Mammary microvascular endothelial cell (primary cell): ENCODE measurements around the gene DIPK1B. TPM values are rescaled to one million over a fixed set of nuclear protein-coding genes. Genes with fewer than 3 reads are reported as not detected.

ENCODE experiments used
- total RNA-seq: library from RNA; depleted of rRNA; stranded (reverse); fragments of >200 nt; gene quantifications from 2 replicates; pipeline ENCODE4 v1.2.3, GENCODE V29; 2015

DIPK1B gene
- 151 and 161 TPM in 2 replicates for total RNA-seq

DNA sequence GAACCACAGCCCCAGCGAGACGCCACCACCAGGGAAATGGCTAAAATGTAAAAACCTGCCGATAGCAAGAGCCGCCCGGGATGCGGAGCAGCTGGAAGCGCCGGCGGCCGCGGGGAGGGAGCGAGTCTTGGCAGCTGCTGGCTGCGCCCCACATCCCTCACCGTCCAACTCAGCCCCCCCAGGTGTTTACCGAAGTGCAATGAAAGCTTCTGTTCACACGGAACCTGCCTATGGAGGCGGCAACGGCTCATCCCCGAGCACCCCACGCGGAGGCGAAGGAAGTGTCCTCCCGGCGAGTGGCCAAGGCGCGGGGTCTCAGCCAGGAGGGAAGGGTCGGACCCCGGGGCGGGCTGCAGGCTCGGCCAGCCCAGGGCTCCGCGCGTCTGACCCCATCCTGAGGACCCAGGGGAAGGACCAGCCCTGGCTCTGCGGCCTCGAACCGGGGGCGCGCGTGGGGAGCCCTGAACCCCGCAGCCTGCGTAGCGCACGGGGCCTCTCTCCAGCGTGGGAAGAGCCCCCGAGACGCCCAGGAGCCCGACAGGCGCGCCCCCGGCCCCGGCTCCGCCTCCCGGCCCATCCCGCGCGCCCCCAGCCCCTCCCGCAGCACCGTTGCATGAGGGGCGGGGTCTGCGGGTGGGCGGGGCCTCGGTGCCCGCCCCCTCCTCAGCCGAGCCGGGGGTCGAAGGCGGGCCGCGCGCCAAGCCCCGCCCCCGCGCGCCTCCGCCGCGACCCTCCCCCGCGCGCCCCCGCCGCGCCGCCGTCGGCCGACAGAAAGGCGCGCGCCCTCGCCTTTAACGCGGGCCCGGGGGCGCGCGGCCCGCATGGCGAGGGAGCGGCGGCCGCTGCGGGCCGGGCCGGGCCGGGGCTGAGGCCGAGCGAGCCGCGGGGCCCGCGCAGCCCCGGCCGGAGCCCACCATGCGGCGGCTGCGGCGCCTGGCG lies at the start of gene DIPK1B:
Gene DIPK1B (plus strand): TSS at position 822 of the 939 bp plus-strand sequence. CDS start 94 bp downstream, at position 916.

DNA sequence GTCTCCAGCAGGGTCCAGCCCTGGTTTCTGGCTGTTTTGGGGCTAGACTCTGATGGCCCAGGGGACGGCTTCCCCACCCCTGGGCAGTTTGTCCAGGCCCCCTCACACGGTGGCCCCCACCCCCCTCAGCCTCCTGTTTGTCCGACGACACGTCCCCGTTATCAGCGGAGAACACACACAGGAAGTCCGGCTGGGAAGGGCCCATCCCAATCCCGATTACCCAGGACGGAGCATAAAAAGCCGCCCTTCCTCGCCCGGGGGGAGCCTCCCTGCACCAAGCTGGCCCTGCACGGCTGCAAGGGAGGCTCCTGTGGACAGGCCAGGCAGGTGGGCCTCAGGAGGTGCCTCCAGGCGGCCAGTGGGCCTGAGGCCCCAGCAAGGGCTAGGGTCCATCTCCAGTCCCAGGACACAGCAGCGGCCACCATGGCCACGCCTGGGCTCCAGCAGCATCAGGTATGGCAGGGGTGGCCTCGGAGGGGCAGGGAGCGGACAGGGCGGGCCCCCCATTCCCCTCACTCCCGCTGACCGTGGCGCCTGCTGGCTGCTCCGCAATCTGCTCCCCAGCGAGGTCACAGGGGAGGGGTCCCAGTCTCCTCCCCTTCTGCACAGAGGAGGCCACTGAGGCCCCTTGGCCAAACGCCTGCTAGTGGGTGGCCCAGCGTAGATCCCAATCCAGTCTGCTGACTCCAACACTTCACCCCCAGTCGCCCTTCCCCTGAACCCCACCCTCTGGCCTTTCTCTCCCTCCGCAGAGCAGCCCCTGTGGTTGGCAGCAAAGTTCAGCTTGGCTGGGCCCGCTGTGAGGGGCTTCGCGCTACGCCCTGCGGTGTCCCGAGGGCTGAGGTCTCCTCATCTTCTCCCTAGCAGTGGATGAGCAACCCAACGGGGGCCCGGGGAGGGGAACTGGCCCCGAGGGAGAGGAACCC lies 49.5 kb upstream of the DIPK1B start, which contains the start of gene EGFL7:
Gene EGFL7 (plus strand): TSS at position 261 of the 926 bp plus-strand sequence. CDS start 5,367 bp downstream, outside the sequence.

DNA sequence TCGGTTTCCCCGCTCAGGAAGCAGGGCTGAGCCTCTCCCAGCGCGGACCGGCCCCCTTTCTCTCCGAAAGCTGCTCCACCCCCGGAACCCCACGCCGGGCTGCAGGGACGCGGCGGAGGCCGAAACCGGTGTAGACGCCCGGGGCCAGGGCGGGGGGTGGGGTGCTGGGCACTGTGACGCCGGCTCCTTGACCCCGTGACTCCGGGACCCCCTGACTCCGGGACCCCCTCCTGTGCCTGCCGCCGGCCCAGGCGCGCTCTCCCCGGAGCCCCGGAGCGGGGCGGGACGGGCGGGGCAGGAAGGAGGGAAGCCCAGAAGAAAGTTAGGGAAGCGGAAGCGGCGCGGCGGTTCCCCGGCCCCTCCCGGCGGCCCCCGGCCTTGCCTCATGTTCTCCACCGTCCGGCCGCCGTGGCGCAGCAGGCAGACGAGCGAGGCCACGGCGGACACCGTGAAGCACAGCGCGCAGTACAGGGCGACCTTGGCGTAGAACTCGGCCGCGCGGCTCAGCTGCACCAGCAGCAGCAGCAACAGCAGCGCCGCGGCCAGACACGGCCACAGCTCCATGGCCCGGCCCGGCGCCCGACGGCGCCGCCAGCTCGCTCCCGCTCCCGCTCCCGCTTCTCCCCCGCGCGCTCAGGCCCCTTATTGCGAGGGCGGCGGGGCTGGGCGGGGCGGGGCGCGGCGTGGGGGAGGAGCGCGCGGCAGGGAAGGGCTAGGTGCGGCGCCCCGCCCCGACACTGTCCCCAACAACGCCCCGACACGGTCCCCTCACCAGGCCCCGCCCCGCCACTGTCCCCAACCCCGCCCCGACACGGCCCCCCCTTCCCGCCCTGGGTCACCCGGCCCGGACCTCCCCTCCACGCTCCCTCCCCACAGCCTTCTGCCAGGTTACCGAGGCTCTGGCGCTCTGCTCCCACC lies 25.3 kb upstream of the DIPK1B start, which contains the start of gene AGPAT2:
Gene AGPAT2 (minus strand): TSS at position 664 of the 918 bp plus-strand sequence. CDS start 100 bp downstream, at position 564.

DNA sequence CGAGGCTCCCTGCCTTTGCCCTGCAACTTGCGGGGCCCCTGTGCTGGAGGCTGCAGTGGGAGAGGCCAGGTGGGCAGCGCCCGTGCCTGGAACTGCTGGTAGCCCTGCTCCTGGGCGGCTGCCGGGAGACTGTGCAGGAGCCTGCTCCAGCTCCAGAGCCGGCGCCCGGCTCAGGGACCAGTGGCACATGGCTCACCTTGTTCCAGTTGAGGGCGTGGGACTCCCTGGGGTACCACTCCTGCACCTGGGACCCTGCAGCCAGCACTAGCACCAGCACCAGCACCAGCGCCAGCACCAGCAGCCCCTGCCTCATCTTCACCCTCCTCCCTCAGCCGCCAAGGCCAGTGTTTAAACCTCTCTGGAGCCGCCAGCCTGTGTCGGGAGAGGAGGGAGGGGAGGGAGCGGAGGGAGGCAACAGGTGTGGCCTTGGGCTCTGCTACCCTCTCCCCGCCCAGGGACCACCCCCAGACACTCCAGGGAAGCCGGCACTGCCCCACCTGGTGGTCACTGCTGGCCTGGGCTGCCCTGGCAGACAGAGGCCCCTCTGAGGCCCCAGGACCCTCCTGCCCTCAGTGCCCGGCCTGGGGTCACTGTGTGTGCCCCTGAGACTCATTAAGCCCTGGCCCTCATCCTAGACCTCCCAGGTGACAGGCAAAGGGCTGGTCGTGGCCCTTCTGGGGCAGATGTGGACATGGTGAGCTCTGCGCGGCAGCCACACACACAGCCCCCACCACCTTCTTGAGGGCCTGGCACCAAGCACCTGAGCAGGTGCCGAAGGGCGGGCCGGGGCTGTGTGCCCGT lies 30.4 kb downstream of the DIPK1B start, which contains the start of gene LCN10:
Gene LCN10 (minus strand): TSS at position 350 of the 801 bp plus-strand sequence. CDS start 37 bp downstream, at position 313.

DNA sequence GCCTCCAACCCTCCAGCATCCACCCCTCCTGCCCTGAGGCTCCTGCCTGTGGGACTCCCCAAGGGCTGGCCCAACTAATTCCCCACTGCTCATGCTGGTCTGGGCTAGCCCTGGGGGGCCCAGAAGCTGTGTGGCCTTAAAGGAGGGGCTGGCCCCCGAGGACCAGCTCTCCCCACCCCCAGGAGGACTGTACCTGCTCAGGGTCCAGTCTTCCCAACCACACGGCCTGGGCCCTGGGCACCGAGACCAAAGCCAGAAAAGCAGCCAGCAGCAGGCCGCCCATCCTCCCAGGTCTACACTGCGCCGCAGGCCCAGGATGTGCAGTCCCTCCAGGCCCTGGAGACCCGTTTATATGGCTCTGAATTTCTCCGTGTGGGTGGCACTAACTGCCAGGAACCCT lies 35.8 kb downstream of the DIPK1B start, which contains the start of gene LCN6:
Gene LCN6 (minus strand): TSS at position 325 of the 400 bp plus-strand sequence. CDS start 42 bp downstream, at position 283.

DNA sequence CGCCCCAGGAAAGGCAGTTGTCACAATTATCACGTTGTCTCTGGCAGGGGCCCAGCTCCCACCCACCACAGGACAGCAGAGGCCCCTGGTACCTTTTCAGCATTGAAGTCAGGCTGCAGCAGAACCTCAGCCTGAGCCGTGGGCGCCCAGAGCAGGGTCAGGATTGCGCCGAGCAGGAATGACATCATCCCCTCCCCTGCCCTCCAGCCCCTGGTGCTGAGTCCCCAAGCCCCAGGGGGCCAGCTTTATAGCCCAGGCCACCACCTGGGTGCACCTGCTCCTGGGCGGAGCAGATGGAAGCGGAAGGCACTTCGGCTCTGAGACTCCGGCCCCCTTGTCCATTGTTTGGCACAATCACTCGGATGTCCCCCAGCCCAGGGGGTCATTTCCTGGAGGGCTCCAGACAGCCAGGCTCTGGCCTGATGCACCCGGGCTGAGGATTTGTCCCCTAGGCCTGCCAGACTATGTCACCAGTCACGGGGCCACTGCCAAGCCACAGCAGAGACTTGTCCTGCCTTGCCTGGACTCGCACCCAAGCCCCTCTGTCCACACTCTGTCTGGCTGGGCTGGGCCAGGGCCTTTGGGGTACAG lies 52.0 kb downstream of the DIPK1B start, which contains the start of gene LCN15:
Gene LCN15 (minus strand): TSS at position 218 of the 591 bp plus-strand sequence. CDS start 30 bp downstream, at position 188.

Other genes starting within 250 kb of the DIPK1B start
- 36.9 and 37.8 TPM in 2 replicates for gene SEC16A, start 229.5 kb upstream of the DIPK1B start, total RNA-seq
- gene NOTCH1, start 166.5 kb upstream of the DIPK1B start, total RNA-seq, result 70.4 and 79.5 TPM in 2 replicates
- gene EGFL7, start 49.7 kb upstream of the DIPK1B start, total RNA-seq, result 902 and 1,153 TPM in 2 replicates
- gene AGPAT2, start 25.1 kb upstream of the DIPK1B start, total RNA-seq, result 37.3 and 38.2 TPM in 2 replicates
- gene LCN10, start 30.4 kb downstream of the DIPK1B start, total RNA-seq, result 0.44 TPM in 1 of 2 replicates, not detected in the other
- 0.34 TPM in 1 of 2 replicates, not detected in the other for gene LCN6, start 36.0 kb downstream of the DIPK1B start, total RNA-seq
- gene LCN8, start 45.7 kb downstream of the DIPK1B start, total RNA-seq, result not detected in 2 replicates
- 1.6 TPM in 1 of 2 replicates, not detected in the other for gene LCN15, start 51.9 kb downstream of the DIPK1B start, total RNA-seq
- 113 and 125 TPM in 2 replicates for gene TMEM141, start 78.8 kb downstream of the DIPK1B start, total RNA-seq
- gene CCDC183, start 83.8 kb downstream of the DIPK1B start, total RNA-seq, result not detected in 2 replicates
- 110 and 124 TPM in 2 replicates for gene RABL6, start 95.4 kb downstream of the DIPK1B start, total RNA-seq
- 0.93 and 1.5 TPM in 2 replicates for gene AJM1, start 129.9 kb downstream of the DIPK1B start, total RNA-seq
- gene PHPT1, start 136.8 kb downstream of the DIPK1B start, total RNA-seq, result 173 and 189 TPM in 2 replicates
- gene MAMDC4, start 139.8 kb downstream of the DIPK1B start, total RNA-seq, result 1.6 and 1.9 TPM in 2 replicates
- gene EDF1, start 153.7 kb downstream of the DIPK1B start, total RNA-seq, result 413 and 485 TPM in 2 replicates
- 17.3 and 18.3 TPM in 2 replicates for gene TRAF2, start 173.9 kb downstream of the DIPK1B start, total RNA-seq
- 202 and 226 TPM in 2 replicates for gene FBXW5, start 232.2 kb downstream of the DIPK1B start, total RNA-seq
- 0.20 and 0.84 TPM in 2 replicates for gene C8G, start 232.7 kb downstream of the DIPK1B start, total RNA-seq
- not detected in 2 replicates for gene LCN12, start 239.7 kb downstream of the DIPK1B start, total RNA-seq